Lung (tissue), 12 donors: ENCODE measurements around the gene MAPK14. TPM values are rescaled to one million over a fixed set of nuclear protein-coding genes. Genes with fewer than 3 reads are reported as not detected.

ENCODE experiments used
- ATAC-seq: fragments of 200-7000 bp; cut with Tn5 transposase; one replicate; pipeline ENCODE4 v1.9.1; 2020; ENCODE audit warnings: moderate number of reproducible peaks; ENCODE audit not compliant: insufficient read depth, low FRiP score
- DNase-seq, 3 donors: peaks; one replicate each; pipeline ENCODE4 v3.0.0-alpha.2; 2013 to 2017
- H3K27ac ChIP-seq, 2 donors: one replicate each; pipeline ENCODE4 v1.5.1; 2013; ENCODE audit warnings: mild to moderate bottlenecking in 2 of 2, moderate library complexity in 2 of 2, control low read depth in 1 of 2, inconsistent platforms in 1 of 2, low read depth in 1 of 2, low read length in 1 of 2
- H3K27me3 ChIP-seq, 3 donors: one replicate each; pipeline ENCODE4 v1.5.1; 2013; ENCODE audit warnings: low read length in 2 of 3; ENCODE audit not compliant: control insufficient read depth in 3 of 3, insufficient read depth in 3 of 3
- H3K36me3 ChIP-seq, 4 donors: one replicate each; pipeline ENCODE4 v1.5.1; 2013; ENCODE audit warnings: low read length in 4 of 4, mild to moderate bottlenecking in 1 of 4, moderate library complexity in 1 of 4; ENCODE audit not compliant: control insufficient read depth in 4 of 4, insufficient read depth in 4 of 4
- H3K4me1 ChIP-seq, 5 donors: one replicate each; pipeline ENCODE4 v1.5.1; 2013; ENCODE audit warnings: low read length in 5 of 5, mild to moderate bottlenecking in 2 of 5, moderate library complexity in 1 of 5; ENCODE audit not compliant: control insufficient read depth in 5 of 5, insufficient read depth in 5 of 5
- H3K4me3 ChIP-seq: one replicate; pipeline ENCODE4 v1.5.1; 2013; ENCODE audit warnings: mild to moderate bottlenecking, control low read depth, moderate library complexity
- H3K9ac ChIP-seq, 2 donors: one replicate each; pipeline ENCODE4 v1.5.1; 2013; ENCODE audit warnings: low read length in 2 of 2, control low read depth in 1 of 2; ENCODE audit not compliant: insufficient read depth in 1 of 2
- H3K9me3 ChIP-seq, 4 donors: one replicate each; pipeline ENCODE4 v1.5.1; 2013; ENCODE audit warnings: low read length in 3 of 4, mild to moderate bottlenecking in 1 of 4, moderate library complexity in 1 of 4; ENCODE audit not compliant: control insufficient read depth in 4 of 4, insufficient read depth in 3 of 4
- WGBS, 2 donors: extraction: QIAGEN DNeasy Blood & Tissue Kit; methylation state at CpG; one replicate each; pipeline ENCODE4 v1.1.7; 2013; 5-methylcytosine and 5-hydroxymethylcytosine counted together
- polyA plus RNA-seq, 2 donors: library from polyadenylated mRNA; stranded (reverse); fragments of 200-250 nt; gene quantifications; one replicate each; pipeline ENCODE4 v1.2.1, GENCODE V29; 2013
- total RNA-seq, 2 donors: library from RNA; depleted of rRNA in 1 of 2; stranded (reverse); fragments of >200 nt in 1 of 2; gene quantifications; one replicate each; pipeline ENCODE4 v1.2.1, GENCODE V29; 2014 to 2021
- TF ChIP-seq, protein P1 (sequence below): IDR thresholded peaks from 2 replicates; pipeline ENCODE4 v1.5.1; 2012; ENCODE audit warnings: mild to moderate bottlenecking; ENCODE audit errors: control extremely low read depth, extremely low read depth
- donor health status: control.
- donor health status: control.
- donor health status: Bipolar disorder and iron deficiency.
- donor health status: healthy.
- donor health status: DM: yes; HTN: yes; CAD: no.

MAPK14 gene
- total and polyA plus RNA-seq, 4 donors: 12.8 to 93.3 (median 59.5) TPM

DNA sequence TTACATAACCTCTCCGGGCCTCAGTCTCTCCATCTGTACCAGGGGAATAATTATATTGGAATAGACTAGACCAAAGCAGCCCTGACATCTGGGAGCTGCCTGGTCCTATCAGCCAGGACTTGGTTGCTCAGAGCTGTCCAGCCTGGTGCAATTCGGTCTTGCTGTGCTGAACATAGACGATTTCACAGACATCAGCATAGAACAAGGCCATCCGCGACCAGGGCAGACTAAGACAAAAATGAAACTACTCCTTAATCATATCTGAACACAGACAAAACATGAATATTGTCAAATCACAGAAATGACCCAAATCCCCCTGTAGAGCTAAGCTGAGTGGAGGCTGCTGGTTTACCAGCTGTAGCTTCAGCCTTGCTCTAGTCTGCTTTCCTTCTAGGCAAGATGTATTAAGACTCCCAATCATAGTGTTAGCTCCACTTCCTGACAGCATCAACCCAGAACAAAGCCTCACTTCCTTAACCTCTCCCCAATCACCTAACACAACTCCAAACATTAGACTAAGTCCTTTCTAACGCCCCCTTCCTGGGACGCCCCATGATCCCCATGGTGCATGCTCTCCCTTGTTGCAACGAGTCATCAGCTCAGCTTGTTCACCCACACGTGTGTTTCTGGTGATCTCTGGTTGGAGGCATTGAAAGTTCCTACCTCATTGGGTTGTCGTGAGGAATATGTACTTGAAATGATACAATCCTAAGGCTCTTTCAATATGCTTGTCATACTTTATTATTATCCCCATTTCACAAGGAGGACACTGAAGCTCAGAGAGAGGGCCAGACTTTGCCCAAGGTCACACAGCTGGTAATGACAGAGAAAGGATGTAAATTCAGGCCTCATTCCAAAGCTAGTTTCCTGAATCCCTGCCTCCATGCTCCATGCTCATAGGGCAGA, 99.2 kb downstream of the MAPK14 start:
- Histone ChIP-seq H3K27ac (peak overlapping the region in 1 of 2 donors; percentile 3), H3K36me3 (no peaks in the 10 kb centered on the region), H3K9ac (no peak overlapping the region), H3K9me3 (no peaks in the 10 kb centered on the region), H3K4me1 (peaks cover 0 to 32% (median 8%) of the 10 kb centered on the region in 5 donors), H3K4me3 (no peak overlapping the region), H3K27me3 (peaks cover 0 to 4% (median 0%) of the 10 kb centered on the region in 3 donors)
- ATAC-seq: no peak
- no peak for DNase-seq
- TF ChIP-seq, protein P1, sequence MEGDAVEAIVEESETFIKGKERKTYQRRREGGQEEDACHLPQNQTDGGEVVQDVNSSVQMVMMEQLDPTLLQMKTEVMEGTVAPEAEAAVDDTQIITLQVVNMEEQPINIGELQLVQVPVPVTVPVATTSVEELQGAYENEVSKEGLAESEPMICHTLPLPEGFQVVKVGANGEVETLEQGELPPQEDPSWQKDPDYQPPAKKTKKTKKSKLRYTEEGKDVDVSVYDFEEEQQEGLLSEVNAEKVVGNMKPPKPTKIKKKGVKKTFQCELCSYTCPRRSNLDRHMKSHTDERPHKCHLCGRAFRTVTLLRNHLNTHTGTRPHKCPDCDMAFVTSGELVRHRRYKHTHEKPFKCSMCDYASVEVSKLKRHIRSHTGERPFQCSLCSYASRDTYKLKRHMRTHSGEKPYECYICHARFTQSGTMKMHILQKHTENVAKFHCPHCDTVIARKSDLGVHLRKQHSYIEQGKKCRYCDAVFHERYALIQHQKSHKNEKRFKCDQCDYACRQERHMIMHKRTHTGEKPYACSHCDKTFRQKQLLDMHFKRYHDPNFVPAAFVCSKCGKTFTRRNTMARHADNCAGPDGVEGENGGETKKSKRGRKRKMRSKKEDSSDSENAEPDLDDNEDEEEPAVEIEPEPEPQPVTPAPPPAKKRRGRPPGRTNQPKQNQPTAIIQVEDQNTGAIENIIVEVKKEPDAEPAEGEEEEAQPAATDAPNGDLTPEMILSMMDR: no peak
- 77 to 82% methylated on average over 10 of the region's 10 CpGs for WGBS, 2 donors

DNA sequence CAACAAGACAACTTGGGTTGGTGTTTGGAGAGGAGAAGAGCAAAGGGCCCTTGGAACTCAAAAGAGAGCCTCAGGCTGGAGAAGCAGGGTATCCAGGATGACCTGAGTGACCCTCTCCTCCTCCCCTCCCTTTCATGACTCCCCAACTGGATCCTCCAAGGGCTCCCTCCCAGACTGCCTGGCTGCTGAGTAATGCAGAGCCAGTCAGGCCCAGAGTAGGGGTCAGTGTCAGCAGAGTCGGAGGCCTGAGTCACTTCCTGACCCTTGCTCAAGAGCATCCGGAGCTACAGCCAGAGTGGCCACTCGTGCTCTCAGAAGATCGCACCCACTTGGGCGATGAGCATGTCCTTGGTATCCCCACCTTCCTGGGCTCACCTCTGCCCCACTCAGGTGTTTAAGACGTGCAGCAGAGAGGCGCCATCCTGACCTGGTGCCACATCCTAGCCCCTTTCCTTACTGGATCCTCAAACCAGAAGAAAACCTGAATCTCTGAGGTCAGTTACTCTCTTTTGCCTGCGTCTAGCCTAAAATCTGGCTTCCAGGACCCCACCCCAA, 99.9 kb downstream of the MAPK14 start:
- 56 to 60% methylated on average over 8 of the region's 8 CpGs for WGBS, 2 donors
- Histone ChIP-seq H3K36me3 (no peaks in the 10 kb centered on the region), H3K9ac (no peak overlapping the region), H3K27ac (peak overlapping the region in 1 of 2 donors; percentile 37), H3K27me3 (peaks cover 0 to 4% (median 0%) of the 10 kb centered on the region in 3 donors), H3K4me1 (peaks cover 0 to 37% (median 13%) of the 10 kb centered on the region in 5 donors), H3K4me3 (no peak overlapping the region), H3K9me3 (no peaks in the 10 kb centered on the region)
- TF ChIP-seq, protein P1: no peak
- DNase-seq (no peak), ATAC-seq (peak; percentile 45)

DNA sequence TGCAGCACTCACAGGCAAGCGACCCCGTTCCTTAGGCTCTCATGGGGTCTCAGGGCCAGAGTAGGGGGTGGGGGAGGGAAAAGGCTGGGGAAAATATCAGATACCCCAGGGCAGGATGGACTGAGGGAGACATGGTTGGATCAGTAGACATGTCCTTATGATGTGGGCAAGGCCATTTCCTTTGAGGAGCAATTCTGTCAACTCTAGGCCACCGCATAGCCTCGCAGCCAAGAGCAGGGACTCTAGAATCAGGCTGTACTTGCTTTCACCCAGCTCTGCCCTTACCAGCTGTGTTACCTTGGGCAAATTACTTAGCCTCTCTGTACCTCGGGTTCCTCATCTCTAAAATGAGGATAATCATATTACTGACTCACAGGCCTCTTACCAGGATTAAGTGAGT, 100.5 kb downstream of the MAPK14 start:
- peak overlapping the region in 1 of 2 donors; percentile 37 for H3K27ac ChIP-seq
- ATAC-seq (no peak), DNase-seq (no peak)
- H3K36me3 ChIP-seq: peaks cover 0 to 4% (median 0%) of the 10 kb centered on the region in 4 donors
- H3K9me3 ChIP-seq: no peaks in the 10 kb centered on the region
- TF ChIP-seq, protein P1: no peak
- no peak overlapping the region for H3K4me3 ChIP-seq
- peaks cover 0 to 4% (median 0%) of the 10 kb centered on the region in 3 donors for H3K27me3 ChIP-seq
- H3K9ac ChIP-seq: no peak overlapping the region
- H3K4me1 ChIP-seq: peaks cover 0 to 38% (median 13%) of the 10 kb centered on the region in 5 donors
- WGBS, 2 donors: 89 to 95% methylated on average over 5 of the region's 5 CpGs
